OCI-LY3 (cell line): ENCODE data around the gene WDR37.

Experiments used
- EZH2phosphoT487 ChIP-seq: fragments of 200-600 bp; shearing (Covaris generic); IDR thresholded peaks from 2 replicates; pipeline ENCODE4 v1.6.1; 2018; ENCODE audit warnings: antibody characterized with exemption, mixed run types, low read depth
- TF ChIP-seq, protein P1 (sequence below): fragments of 200-600, 300-600 bp; sonication (generic); IDR thresholded peaks from 2 replicates; pipeline ENCODE4 v1.5.1; 2014; ENCODE audit warnings: antibody characterized with exemption, low read length, low read depth

DNA sequence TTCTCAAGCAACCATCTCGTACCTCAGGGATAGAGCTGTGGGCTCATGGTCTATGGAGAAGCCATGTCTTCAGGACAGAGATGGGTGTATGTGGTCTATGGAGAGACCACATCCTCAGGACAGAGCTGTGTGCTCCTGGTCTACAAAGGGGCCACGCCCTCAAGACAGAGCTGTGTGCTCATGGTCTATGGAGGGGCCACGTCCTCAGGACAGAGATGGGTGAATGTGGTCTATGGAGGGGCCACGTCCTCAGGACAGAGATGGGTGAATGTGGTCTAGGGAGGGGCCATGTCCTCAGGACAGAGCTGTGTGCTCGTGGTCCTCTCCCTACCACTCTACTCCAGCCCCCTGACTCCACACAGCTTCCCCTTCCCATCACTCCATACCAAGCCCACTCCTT, 117.8 kb downstream of the WDR37 start:
- no peak for TF ChIP-seq EZH2phosphoT487
- TF ChIP-seq, protein P1, sequence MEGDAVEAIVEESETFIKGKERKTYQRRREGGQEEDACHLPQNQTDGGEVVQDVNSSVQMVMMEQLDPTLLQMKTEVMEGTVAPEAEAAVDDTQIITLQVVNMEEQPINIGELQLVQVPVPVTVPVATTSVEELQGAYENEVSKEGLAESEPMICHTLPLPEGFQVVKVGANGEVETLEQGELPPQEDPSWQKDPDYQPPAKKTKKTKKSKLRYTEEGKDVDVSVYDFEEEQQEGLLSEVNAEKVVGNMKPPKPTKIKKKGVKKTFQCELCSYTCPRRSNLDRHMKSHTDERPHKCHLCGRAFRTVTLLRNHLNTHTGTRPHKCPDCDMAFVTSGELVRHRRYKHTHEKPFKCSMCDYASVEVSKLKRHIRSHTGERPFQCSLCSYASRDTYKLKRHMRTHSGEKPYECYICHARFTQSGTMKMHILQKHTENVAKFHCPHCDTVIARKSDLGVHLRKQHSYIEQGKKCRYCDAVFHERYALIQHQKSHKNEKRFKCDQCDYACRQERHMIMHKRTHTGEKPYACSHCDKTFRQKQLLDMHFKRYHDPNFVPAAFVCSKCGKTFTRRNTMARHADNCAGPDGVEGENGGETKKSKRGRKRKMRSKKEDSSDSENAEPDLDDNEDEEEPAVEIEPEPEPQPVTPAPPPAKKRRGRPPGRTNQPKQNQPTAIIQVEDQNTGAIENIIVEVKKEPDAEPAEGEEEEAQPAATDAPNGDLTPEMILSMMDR = no peak
